Left ventricle myocardium inferior (tissue), 1 donor: ENCODE measurements around the gene RPL13. TPM values are rescaled to one million over a fixed set of nuclear protein-coding genes. Genes with fewer than 3 reads are reported as not detected.

Source experiments
- DNase-seq: peaks from one replicate; pipeline ENCODE4 v3.0.0-alpha.2; 2020
- H3K27ac ChIP-seq: fragments of 200-600 bp; replicated peaks from 2 replicates; pipeline ENCODE4 v1.8.0; 2021
- H3K27me3 ChIP-seq: fragments of 200-600 bp; 2 replicates; pipeline ENCODE4 v1.8.0; 2021; ENCODE audit warnings: low read depth
- H3K36me3 ChIP-seq: fragments of 200-600 bp; 2 replicates; pipeline ENCODE4 v1.8.0; 2021
- H3K4me1 ChIP-seq: fragments of 200-600 bp; 2 replicates; pipeline ENCODE4 v1.8.0; 2021
- H3K4me3 ChIP-seq: fragments of 200-600 bp; 2 replicates; pipeline ENCODE4 v1.8.0; 2021; ENCODE audit warnings: mild to moderate bottlenecking, moderate library complexity
- H3K9me3 ChIP-seq: fragments of 200-600 bp; replicated peaks from 2 replicates; pipeline ENCODE4 v1.8.0; 2021
- CTCF ChIP-seq: fragments of 200-600 bp; IDR thresholded peaks from 2 replicates; pipeline ENCODE4 v1.8.0; 2021; ENCODE audit warnings: antibody characterized with exemption, mild to moderate bottlenecking, borderline replicate concordance
- intact Hi-C: fragments of 100-400 bp; cut with micrococcal nuclease; formaldehyde crosslinking; loops from one replicate; pipeline ENCODE4 v1.11.0; 2022
- total RNA-seq: library from RNA; stranded (reverse); fragmentation: NEBNext Ultra II Directional; extraction: Animal tissue kit (Norgen Biotek cat#: 25700); gene quantifications from one replicate; pipeline ENCODE4 v1.2.1, GENCODE V29; 2021
- donor health status: DM: no; HTN: yes; CAD: no; lungs with severe emphysema.

Gene RPL13
- total RNA-seq, 1 donor from 2014 or later, result 1,030 TPM

GRCh38 chr16:89599902-89600301 lies 39.4 kb downstream of the RPL13 start:
- intact Hi-C loops, result no loop called here
- Histone ChIP-seq H3K9me3 (no peaks in the 10 kb centered on the region), H3K27ac (no peak overlapping the region), H3K4me3 (no peak overlapping the region), H3K4me1 (peaks cover 9% of the 10 kb centered on the region), H3K36me3 (no peaks in the 10 kb centered on the region), H3K27me3 (peaks cover 25% of the 10 kb centered on the region)
- no peak for TF ChIP-seq CTCF
- DNase-seq, result no peak

GRCh38 chr16:89600427-89600826 lies 39.9 kb downstream of the RPL13 start:
- Histone ChIP-seq H3K4me3 (no peak overlapping the region), H3K4me1 (peaks cover 9% of the 10 kb centered on the region), H3K27me3 (peaks cover 30% of the 10 kb centered on the region), H3K36me3 (no peaks in the 10 kb centered on the region), H3K27ac (no peak overlapping the region), H3K9me3 (no peaks in the 10 kb centered on the region)
- intact Hi-C loops, result no loop called here
- TF ChIP-seq CTCF, result no peak
- no peak for DNase-seq

GRCh38 chr16:89600956-89601355 lies 40.5 kb downstream of the RPL13 start:
- no peaks in the 10 kb centered on the region for H3K36me3 ChIP-seq
- no peak for TF ChIP-seq CTCF
- no peak for DNase-seq
- H3K27me3 ChIP-seq, result peaks cover 35% of the 10 kb centered on the region
- no peak overlapping the region for H3K27ac ChIP-seq
- H3K9me3 ChIP-seq, result no peaks in the 10 kb centered on the region
- peaks cover 9% of the 10 kb centered on the region for H3K4me1 ChIP-seq
- intact Hi-C loops, result no loop called here
- H3K4me3 ChIP-seq, result no peak overlapping the region

- Histone ChIP-seq H3K27me3 (peaks cover 41% of the 10 kb centered on the region), H3K4me3 (no peak overlapping the region), H3K36me3 (no peaks in the 10 kb centered on the region), H3K9me3 (no peaks in the 10 kb centered on the region), H3K4me1 (peaks cover 9% of the 10 kb centered on the region), H3K27ac (no peak overlapping the region)
- no peak for TF ChIP-seq CTCF
- DNase-seq, result no peak
- intact Hi-C loops, result no loop called here
Observed at GRCh38 chr16:89601906-89602272, 41.4 kb downstream of the RPL13 start.

GRCh38 chr16:89602273-89602951 lies 41.9 kb downstream of the RPL13 start:
- no peak overlapping the region for H3K4me3 ChIP-seq
- no peaks in the 10 kb centered on the region for H3K9me3 ChIP-seq
- intact Hi-C loops, result no loop called here
- H3K27ac ChIP-seq, result no peak overlapping the region
- peaks cover 46% of the 10 kb centered on the region for H3K27me3 ChIP-seq
- DNase-seq, result no peak
- TF ChIP-seq CTCF, result no peak
- no peaks in the 10 kb centered on the region for H3K36me3 ChIP-seq
- peaks cover 9% of the 10 kb centered on the region for H3K4me1 ChIP-seq
